Left hindlimb (tissue), 1 donor: ENCODE data around the gene NCOA1.

Experiments
- DNase-seq: peaks from one replicate; pipeline ENCODE4 v3.0.0-alpha.2; 2018

The NCOA1 gene

GRCh38 chr2:24712296-24712695 is 221.2 kb downstream of the NCOA1 start:
- no peak for DNase-seq

DNA sequence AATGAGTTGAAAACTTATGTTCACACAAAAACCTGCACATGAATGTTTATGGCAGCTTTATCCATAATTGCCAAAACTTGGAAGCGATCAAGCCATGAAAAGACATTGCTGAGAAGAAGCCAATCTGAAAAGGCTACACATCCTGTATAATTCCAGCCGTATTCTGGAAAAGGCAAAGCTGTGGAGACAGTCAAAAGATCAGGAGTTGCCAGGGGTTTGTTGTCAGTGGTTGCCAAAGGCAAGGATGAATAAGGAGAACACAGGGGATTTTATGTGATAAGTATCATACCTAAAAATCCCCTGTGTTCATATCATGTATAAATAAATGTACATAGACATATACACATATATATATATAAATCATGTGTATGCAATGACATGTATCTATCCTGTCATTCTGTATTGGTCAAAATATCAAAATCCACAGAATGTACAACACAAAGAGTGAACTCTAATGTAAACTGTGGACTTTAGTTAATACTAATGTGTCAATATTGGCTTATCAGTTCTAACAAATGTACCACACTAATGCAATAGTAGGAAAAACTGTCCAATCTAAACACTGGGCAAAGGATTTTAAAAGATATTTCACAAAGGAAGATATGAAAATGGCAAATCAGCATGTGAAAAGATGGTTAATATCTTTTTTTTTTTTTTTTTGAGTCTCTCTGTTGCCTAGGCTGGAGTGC is 226.4 kb downstream of the NCOA1 start:
- DNase-seq, result no peak

DNA sequence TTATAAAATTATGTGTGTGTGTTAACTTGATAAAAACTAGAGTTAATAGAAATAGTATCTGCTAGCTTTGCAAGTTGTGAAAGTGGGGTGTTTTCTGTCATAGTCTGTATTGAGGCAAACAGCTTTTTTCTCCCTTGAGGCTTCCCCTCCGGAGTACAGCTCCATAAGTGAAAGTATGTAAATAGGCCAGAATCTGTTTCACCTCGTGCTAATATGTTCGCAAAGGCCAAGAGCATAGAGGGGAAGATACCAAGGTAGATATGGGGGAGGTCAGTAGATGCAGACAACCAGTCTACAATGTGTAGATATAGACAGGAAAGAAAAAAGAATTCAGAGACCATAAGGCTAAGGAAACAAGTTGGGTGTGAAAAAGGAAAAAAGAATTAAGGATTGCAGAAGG is 229.3 kb downstream of the NCOA1 start:
- no peak for DNase-seq

DNA sequence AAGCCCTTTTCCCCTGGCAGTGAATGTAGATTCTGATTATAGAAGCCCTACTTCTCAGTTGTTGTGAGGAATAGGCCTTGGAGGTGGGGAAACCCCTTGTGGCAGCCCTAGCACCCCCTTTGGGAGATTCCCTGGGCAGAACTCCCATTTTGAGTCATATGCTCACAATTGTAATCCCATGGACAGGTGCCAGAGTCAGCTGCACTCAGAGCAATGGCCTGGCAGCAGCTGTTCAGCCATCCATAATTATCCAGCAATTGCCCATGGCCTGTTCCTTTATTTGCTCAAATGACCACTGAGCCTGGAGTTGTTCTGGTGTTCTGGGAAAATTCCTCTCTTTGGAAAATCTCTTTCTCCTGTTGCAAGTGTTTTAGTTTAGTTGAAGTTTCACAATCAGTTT is 230.4 kb downstream of the NCOA1 start:
- DNase-seq, result peak; percentile 81

DNA sequence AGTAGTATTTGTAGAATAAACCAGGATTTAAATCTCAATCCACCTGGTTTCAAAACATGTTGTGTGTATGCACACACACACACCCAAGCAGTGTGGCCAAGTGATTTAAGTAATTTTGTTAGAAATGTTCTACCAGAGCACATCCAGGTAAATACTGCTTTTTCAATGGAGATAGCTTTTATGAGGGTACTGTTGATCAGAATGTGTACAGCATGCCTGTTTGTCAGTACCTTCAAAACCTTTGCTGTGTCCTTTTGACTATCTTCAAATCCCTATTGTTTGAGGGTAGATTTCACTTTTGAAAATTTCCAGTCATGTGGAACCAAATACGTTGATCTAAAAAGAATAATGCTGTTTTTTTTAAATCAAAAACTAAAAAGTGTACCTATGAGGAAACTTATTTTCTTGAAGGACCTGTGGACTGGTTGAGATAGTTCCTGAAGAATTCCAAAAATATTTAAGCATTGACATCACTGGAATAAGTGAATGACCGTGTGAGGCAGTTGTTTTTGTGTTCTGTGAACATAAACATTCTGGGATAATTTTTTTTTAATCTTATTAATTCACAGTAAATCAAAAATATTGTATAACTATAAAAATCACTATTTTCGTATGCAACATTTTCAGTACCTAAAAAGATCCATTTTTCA is 231.2 kb downstream of the NCOA1 start:
- DNase-seq, result no peak

GRCh38 chr2:24723191-24723590 is 232.1 kb downstream of the NCOA1 start:
- DNase-seq, result no peak

DNA sequence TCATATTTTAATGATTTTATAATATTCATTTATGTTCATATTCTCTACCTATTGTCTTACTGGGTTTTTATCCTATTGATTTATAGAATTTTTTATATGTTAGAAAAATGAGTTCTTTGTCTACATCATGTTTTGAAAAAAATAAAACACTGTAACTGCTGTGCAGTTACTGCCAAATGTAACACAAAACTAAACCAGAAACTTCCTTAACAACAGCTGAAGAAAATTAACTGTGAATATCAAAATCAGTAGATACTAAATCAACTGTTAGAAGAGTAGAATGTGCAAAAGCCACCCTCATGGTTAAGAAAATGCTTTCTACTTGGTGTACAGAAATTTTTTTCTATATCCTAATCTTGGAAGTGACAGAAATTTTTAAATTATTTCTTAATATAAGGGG is 232.6 kb downstream of the NCOA1 start:
- no peak for DNase-seq

- DNase-seq, result no peak
Measured at GRCh38 chr2:24724111-24724775, 233.2 kb downstream of the NCOA1 start.

- DNase-seq, result no peak
Measured at GRCh38 chr2:24725956-24726355, 234.9 kb downstream of the NCOA1 start.

GRCh38 chr2:24730481-24730880 is 239.4 kb downstream of the NCOA1 start:
- no peak for DNase-seq

GRCh38 chr2:24731040-24731439 is 240.0 kb downstream of the NCOA1 start:
- DNase-seq, result no peak

DNA sequence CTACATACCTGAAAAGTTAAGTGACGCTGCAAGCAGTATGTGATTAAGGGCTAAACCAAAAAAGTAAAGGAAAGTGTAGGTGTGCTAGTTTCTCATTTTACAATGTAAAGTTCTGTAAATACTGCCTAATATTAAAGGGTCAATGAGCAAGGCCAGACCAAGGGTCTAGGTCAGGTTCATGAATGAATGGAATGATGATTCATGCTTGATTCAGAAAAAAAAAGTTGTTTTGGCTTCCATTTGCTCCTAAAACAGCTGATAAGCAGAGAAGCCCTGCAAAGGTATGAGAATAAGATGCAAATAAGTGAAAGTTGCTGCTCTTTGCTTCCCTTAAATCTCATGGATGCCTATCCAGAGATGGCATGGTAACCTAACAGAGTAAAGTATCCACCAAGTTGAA is 240.9 kb downstream of the NCOA1 start:
- no peak for DNase-seq

GRCh38 chr2:24734741-24735140 is 243.7 kb downstream of the NCOA1 start:
- DNase-seq, result no peak

- DNase-seq, result no peak
Measured at GRCh38 chr2:24739354-24740025, 248.4 kb downstream of the NCOA1 start.

DNA sequence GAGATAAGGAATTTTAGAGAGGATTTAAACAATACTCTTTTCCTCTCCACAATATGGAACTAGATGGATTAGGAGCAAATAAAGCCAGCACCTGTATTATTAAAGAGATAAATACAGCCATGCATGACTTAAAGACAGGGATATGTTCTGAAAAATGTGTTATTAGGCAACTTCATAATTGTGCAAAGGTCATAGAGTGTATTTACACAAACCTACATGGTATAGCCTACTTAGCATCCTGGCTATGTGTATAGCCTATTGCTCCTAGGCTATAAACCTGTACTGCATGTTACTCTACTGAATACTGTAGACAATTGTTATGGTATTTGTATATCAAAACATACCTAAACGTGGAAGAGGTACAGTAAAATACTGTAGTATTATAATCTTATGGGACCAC is 249.1 kb downstream of the NCOA1 start:
- no peak for DNase-seq

GRCh38 chr2:24742730-24743129 is 251.7 kb downstream of the NCOA1 start:
- DNase-seq, result no peak

- no peak for DNase-seq
Measured at GRCh38 chr2:24743924-24744323, 252.9 kb downstream of the NCOA1 start.

- no peak for DNase-seq
Measured at GRCh38 chr2:24744356-24744755, 253.3 kb downstream of the NCOA1 start.

GRCh38 chr2:24745825-24746224 is 254.8 kb downstream of the NCOA1 start:
- no peak for DNase-seq

- DNase-seq, result no peak
Measured at GRCh38 chr2:24747299-24747698, 256.2 kb downstream of the NCOA1 start.

DNA sequence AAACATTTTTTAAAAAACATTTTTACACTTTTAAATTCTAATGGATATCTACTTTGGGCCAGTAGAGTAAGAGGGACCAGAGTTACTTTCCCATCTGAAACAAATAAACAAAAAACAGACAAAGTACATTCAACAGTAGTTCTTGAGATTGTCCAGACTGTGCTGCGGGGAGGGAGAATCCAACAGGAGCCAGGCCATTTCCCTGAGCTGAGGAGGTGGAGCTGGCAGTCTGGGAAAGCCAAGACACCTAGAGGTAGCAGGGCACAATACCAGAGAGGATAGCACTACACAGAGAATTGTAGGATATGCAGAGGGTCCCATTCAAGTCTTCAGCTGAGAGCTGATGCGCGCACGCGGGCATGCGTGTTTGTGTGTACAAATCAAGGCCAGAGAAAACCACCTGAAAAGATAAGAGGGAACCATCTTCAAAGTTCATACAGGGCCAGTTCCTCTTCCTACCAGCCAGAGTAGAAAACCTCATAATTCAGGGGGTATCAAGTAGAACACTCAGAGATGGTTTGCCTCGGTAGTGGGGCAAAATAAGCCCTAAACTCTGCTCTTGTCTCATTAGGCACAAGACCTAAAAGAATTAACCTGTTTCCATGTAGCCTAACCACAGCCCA is 258.1 kb downstream of the NCOA1 start:
- no peak for DNase-seq

- DNase-seq, result no peak
Measured at GRCh38 chr2:24754985-24755705, 264.1 kb downstream of the NCOA1 start.

DNA sequence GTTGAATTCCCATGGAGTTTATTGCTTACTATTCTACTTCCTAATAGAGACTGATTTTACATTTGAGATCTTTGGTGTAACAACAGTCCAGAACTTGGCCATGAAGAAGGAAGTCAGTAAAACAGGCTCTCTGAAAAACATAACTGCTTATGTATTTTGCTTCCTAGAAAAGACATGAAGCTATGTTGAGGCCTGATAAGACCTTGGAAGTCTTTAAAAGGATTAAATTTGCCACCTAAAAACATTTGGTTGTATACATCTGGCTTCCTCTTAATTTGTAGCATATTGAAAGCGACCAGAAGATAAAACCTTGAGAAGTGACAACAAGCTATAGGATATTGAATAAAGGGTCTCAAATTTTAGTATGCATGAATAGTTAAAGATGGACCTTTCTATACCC is 265.7 kb downstream of the NCOA1 start:
- no peak for DNase-seq
